GM12878 (cell line): ENCODE results near the gene MXRA7.

Source experiments
- ASH2L ChIP-seq: fragments of 300-600, 200-600 bp; sonication (generic); IDR thresholded peaks from 2 replicates; pipeline ENCODE4 v1.6.1; 2017; ENCODE audit warnings: low read depth, mild to moderate bottlenecking, borderline replicate concordance
- CHD1 ChIP-seq: IDR thresholded peaks from 2 replicates; pipeline ENCODE4 v1.6.1; 2012; ENCODE audit warnings: low read depth, low read length, improper control_type of control experiment
- CTCF ChIP-seq, 3 experiments: IDR thresholded peaks in 2 of 3; conservative IDR thresholded peaks in 1 of 3; 2 replicates each; pipeline ENCODE4 v1.5.1; 2011; ENCODE audit warnings: low read depth in 3 of 3, low read length in 3 of 3, mild to moderate bottlenecking in 3 of 3, control low read depth in 2 of 3, moderate library complexity in 2 of 3, inconsistent platforms in 1 of 3, mixed read lengths in 1 of 3; ENCODE audit not compliant: control insufficient read depth in 2 of 3, insufficient read depth in 1 of 3; ENCODE audit errors: extremely low read depth in 1 of 3
- POLR2A ChIP-seq: IDR thresholded peaks from 2 replicates; pipeline ENCODE4 v1.6.1; 2011; ENCODE audit warnings: low read depth, mild to moderate bottlenecking, low read length
- RB1 ChIP-seq: fragments of 450-650 bp; formaldehyde crosslinking; IDR thresholded peaks from 2 replicates; pipeline ENCODE4 v1.6.1; 2017; ENCODE audit warnings: mild to moderate bottlenecking, borderline replicate concordance

- TF ChIP-seq ASH2L (no peak), RB1 (no peak), POLR2A (no peak), CHD1 (no peak), CTCF (IDR thresholded peaks at IDR 0.05 in 2 of 3, conservative IDR thresholded peaks at IDR 0.05 in 1 of 3; ENCODE audit: control insufficient read depth in 2 of 3, extremely low read depth in 1 of 3, insufficient read depth in 1 of 3, low read depth in 3 of 3, low read length in 3 of 3) (no peak)
Observed at GRCh38 chr17:76706817-76707216, 3.9 kb downstream of the MXRA7 start.
